GM19468 (cell line): ENCODE data around the gene CDH4.

Experiments used
- ATAC-seq: cut with Tn5 transposase; IDR thresholded peaks from one replicate; pipeline ENCODE4 v1.9.1; 2021; ENCODE audit warnings: mild to moderate bottlenecking, moderate library complexity, moderate number of reproducible peaks; ENCODE audit not compliant: unreplicated experiment; ENCODE audit errors: extremely low read depth

CDH4 gene

GRCh38 chr20:61429458-61430227, 177.6 kb downstream of the CDH4 start:
- no peak for ATAC-seq

DNA sequence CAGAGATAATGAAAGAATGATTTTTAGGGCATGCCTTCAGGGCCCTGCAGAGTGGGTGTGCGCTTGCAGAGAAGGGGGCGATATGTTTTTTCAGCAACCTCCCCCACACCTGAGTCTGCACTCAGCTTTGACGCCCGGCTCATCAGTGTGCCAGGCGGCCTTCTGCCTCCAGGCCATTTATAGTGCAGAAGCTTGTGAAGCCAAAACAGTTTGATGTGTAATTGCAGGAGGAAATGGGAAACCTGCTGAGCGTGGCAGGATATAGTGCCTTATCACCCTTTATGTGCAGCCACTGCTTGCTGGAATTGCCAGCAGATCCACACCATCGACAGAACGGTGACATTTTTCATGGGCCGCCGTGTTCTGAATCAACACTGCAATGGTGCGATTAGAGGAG, 178.2 kb downstream of the CDH4 start:
- ATAC-seq = no peak

- no peak for ATAC-seq
Measured at GRCh38 chr20:61433176-61433575, 181.1 kb downstream of the CDH4 start.

GRCh38 chr20:61433816-61434215, 181.8 kb downstream of the CDH4 start:
- no peak for ATAC-seq

DNA sequence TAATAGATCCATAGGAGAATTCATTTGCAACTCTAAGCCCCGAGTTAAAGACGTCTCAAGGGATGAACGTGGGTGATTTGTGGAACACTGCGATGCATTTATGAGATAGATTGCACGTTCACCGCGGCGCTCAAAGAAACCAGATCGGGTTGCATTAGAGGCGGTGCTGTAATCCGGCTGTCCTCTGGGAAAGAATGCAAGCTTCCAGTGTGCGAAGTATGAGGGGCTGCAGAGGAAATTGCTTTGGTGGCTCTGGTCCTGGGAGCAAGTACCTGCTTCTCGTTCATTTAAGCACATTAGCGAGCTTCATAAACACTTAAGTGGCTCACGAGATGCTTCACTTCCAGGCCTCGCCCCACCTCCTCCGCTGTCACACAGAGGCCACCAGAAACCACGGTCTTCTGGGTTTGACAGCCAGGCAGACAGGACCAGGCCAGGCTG, 182.3 kb downstream of the CDH4 start:
- ATAC-seq = no peak

DNA sequence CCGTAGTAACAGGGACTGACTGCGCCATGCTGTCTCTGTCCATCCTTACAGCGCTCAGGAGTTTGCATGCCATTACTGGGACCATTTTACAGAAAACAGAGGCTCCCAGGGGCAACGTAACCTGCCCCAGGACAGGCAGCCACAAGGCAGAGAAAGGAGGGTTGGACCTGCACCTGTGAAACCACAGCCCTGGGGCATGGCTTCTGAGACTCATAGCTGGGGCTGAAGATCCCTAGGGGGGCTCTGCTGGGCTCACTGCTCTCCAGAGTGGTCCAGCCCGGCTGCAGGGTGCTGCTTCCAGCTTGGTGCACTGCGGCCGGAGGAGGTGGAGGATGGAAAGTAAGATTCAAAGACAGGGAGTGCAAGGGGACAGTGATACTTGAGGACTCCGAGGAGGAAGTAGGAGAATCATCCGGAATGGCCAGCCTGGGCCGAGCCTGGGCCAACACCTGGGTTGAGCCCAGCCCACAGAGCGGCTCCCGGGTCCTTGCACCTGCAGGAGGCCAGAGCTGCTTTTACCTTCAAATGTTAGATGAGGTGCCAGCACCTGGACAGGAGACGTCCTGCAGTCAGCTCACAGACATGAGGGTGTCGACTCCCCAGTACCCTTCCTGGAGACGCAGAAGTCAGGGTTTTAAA, 183.2 kb downstream of the CDH4 start:
- ATAC-seq = no peak

- no peak for ATAC-seq
Measured at GRCh38 chr20:61435823-61436220, 183.8 kb downstream of the CDH4 start.

- no peak for ATAC-seq
Measured at GRCh38 chr20:61436283-61436666, 184.2 kb downstream of the CDH4 start.

- ATAC-seq = no peak
Measured at GRCh38 chr20:61436667-61437279, 184.7 kb downstream of the CDH4 start.

GRCh38 chr20:61437280-61438206, 185.5 kb downstream of the CDH4 start:
- ATAC-seq = no peak

- no peak for ATAC-seq
Measured at GRCh38 chr20:61438285-61438684, 186.2 kb downstream of the CDH4 start.

GRCh38 chr20:61439251-61439650, 187.2 kb downstream of the CDH4 start:
- ATAC-seq = no peak

GRCh38 chr20:61440548-61441055, 188.5 kb downstream of the CDH4 start:
- no peak for ATAC-seq

- no peak for ATAC-seq
Measured at GRCh38 chr20:61441537-61441936, 189.5 kb downstream of the CDH4 start.

GRCh38 chr20:61442075-61442670, 190.1 kb downstream of the CDH4 start:
- no peak for ATAC-seq

DNA sequence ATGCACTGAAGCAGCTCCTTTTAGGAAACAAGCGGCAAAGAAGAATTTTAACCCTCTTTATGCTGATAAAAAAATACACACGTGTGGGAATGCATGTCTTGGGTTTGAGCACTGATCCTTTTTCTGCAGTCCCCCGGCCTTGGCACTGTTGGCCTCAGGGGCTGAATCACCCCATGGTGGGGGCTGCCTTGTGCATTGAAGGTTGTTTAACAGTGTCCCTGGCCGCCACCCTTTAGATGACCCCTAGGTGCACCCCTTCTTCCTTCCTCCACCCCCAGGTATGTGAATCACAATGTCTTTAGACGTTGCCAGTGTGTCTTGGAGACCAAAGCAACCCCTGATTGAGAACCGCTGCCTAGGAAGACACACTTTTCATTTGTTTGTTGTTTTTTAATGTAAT, 190.7 kb downstream of the CDH4 start:
- ATAC-seq = no peak

DNA sequence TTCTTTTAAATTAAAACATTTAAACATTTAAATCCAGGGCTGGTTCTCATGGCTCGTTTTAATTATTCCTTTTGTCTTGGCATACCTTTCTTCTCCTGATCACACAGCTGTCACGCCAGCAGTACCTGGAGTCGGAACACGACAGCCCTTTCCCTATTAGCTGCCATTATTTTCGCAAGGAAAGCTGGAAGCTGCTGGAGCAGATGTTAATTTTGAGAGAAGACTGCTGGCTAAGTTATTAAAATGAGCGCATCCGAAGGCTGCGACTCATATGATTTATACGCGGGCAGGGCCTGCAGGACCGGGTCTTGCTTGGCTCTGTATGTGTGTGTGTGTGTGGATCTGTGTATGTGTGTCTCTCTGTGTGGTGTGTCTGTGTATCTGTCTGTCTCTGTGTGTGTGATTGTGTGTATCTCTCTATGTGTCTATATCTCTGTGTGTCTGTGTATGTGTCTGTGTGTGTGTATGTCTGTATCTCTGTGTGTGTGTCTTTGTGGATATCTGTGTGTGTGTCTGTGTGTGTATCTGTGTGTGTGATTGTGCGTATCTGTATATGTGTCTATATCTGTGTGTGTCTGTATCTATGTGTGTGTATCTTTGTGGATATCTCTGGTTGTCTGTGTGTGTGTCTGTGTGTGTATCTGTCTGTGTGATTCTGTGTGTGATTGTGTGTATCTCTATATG, 191.5 kb downstream of the CDH4 start:
- no peak for ATAC-seq

GRCh38 chr20:61444637-61445036, 192.6 kb downstream of the CDH4 start:
- no peak for ATAC-seq

DNA sequence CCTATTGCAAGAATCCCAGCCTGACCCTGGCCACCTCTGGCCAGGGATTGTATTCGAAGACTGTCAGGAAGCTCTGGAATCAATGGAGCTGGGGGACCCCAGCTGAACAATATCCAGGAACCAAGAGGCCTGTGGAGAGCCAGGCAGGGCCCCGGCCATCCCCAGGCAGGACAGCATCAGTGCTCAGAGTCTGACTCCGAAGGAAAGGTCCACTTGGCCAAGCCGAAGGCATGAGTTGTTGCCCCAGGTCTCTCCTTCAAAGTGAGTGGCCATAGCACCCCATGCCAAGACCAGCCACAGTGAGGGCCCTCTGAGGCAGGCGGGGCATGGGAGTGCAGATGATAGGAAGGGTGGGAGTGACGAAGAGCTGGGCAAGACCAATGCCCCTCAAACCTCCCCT, 193.1 kb downstream of the CDH4 start:
- no peak for ATAC-seq
